ENCODE data around the gene SHB.

Gene SHB

GRCh38 chr9:38004809-38005560, 64.0 kb downstream of the SHB start:
- no peak for DNase-seq

- DNase-seq = no peak
Measured at GRCh38 chr9:38003946-38004808, 64.8 kb downstream of the SHB start.

- no peak for DNase-seq
Measured at GRCh38 chr9:38003230-38003629, 65.8 kb downstream of the SHB start.

GRCh38 chr9:38001430-38001829, 67.6 kb downstream of the SHB start:
- DNase-seq = no peak

- no peak for DNase-seq
Measured at GRCh38 chr9:38000735-38001134, 68.3 kb downstream of the SHB start.

- no peak for DNase-seq
Measured at GRCh38 chr9:38000332-38000731, 68.7 kb downstream of the SHB start.

GRCh38 chr9:37999588-38000189, 69.3 kb downstream of the SHB start:
- no peak for DNase-seq

GRCh38 chr9:37998881-37999587, 70.0 kb downstream of the SHB start:
- peak; percentile 54 for DNase-seq

GRCh38 chr9:37997636-37998374, 71.2 kb downstream of the SHB start:
- peak; percentile 77 for DNase-seq

- no peak for DNase-seq
Measured at GRCh38 chr9:37996819-37997217, 72.2 kb downstream of the SHB start.

GRCh38 chr9:37995961-37996818, 72.8 kb downstream of the SHB start:
- DNase-seq = peak; percentile 55

GRCh38 chr9:37995348-37995737, 73.7 kb downstream of the SHB start:
- no peak for DNase-seq

- DNase-seq = peak; percentile 92
Measured at GRCh38 chr9:37994639-37995347, 74.2 kb downstream of the SHB start.

- no peak for DNase-seq
Measured at GRCh38 chr9:37992924-37993349, 76.1 kb downstream of the SHB start.

- DNase-seq = no peak
Measured at GRCh38 chr9:37990404-37991015, 78.5 kb downstream of the SHB start.

- no peak for DNase-seq
Measured at GRCh38 chr9:37989701-37990100, 79.3 kb downstream of the SHB start.

GRCh38 chr9:37988602-37989001, 80.4 kb downstream of the SHB start:
- DNase-seq = no peak

GRCh38 chr9:37988041-37988440, 81.0 kb downstream of the SHB start:
- DNase-seq = peak; percentile 57

- peak; percentile 39 for DNase-seq
Measured at GRCh38 chr9:37987467-37987981, 81.5 kb downstream of the SHB start.

- DNase-seq = peak; percentile 81
Measured at GRCh38 chr9:37986771-37987258, 82.2 kb downstream of the SHB start.

All from eye (tissue), 1 donor.